SK-N-MC (cell line): ENCODE results near the gene BLVRA.
"Not testable (repeated sequence)": the region's sequence is repeated elsewhere in the genome, so short reads cannot be mapped to it uniquely, and the experiment has no call there.

Source experiments
- DNase-seq: peaks from one replicate; pipeline ENCODE4 v3.0.0-alpha.2; 2011; ENCODE audit warnings: low read depth, low spot score
- H3K27ac ChIP-seq: fragments of 200-600 bp; sonication (generic); 2 replicates; pipeline ENCODE4 v1.5.1; 2016; ENCODE audit warnings: mixed run types
- H3K36me3 ChIP-seq: fragments of 200-600 bp; sonication (generic); 2 replicates; pipeline ENCODE4 v1.6.1; 2017; ENCODE audit warnings: antibody characterized with exemption, low read length, mixed read lengths; ENCODE audit not compliant: insufficient read depth
- H3K4me3 ChIP-seq: fragments of 200-600 bp; sonication (generic); 2 replicates; pipeline ENCODE4 v1.5.1; 2016
- H3K9ac ChIP-seq: fragments of 200-600 bp; sonication (generic); 2 replicates; pipeline ENCODE4 v1.8.0; 2017; ENCODE audit warnings: mixed run types, mixed read lengths; ENCODE audit not compliant: insufficient read length
- H3K9me3 ChIP-seq: fragments of 200-600 bp; sonication (generic); 2 replicates; pipeline ENCODE4 v1.6.1; 2017; ENCODE audit warnings: low read depth, mild to moderate bottlenecking, antibody characterized with exemption, low read length, moderate library complexity, mixed read lengths
- EZH2 ChIP-seq: fragments of 200-600 bp; sonication (generic); IDR thresholded peaks from one replicate; pipeline ENCODE4 v1.6.1; 2017; ENCODE audit warnings: antibody characterized with exemption
- FOXP2 ChIP-seq: optimal IDR thresholded peaks from 2 replicates; pipeline ENCODE3; 2011; ENCODE audit warnings: mild to moderate bottlenecking, moderate library complexity; ENCODE audit not compliant: insufficient read depth; ENCODE audit errors: extremely low read length, control extremely low read depth
- POLR2AphosphoS5 ChIP-seq: IDR thresholded peaks from 2 replicates; pipeline ENCODE4 v1.6.1; 2012; ENCODE audit warnings: mild to moderate bottlenecking, low read depth, low read length, borderline replicate concordance

The BLVRA gene

GRCh38 chr7:43727003-43727402 lies 31.5 kb upstream of the BLVRA start:
- no peak for DNase-seq
- TF ChIP-seq EZH2 (no peak), POLR2AphosphoS5 (no peak)
- peaks cover 6% of the 10 kb centered on the region; the same call in 1 of the 2 replicates for H3K9me3 ChIP-seq
- H3K9ac ChIP-seq, result no peak overlapping the region
- no peak overlapping the region for H3K4me3 ChIP-seq
- H3K36me3 ChIP-seq, result peaks cover 29% of the 10 kb centered on the region
- no peak overlapping the region for H3K27ac ChIP-seq

GRCh38 chr7:43727494-43727893 lies 31.0 kb upstream of the BLVRA start:
- H3K36me3 ChIP-seq, result peaks cover 29% of the 10 kb centered on the region
- H3K9me3 ChIP-seq, result peaks cover 6% of the 10 kb centered on the region; the same call in 1 of the 2 replicates
- no peak for TF ChIP-seq FOXP2
- no peak for TF ChIP-seq POLR2AphosphoS5
- no peak for TF ChIP-seq EZH2
- no peak for DNase-seq
- no peak overlapping the region for H3K27ac ChIP-seq
- 0 out of 2 replicates have a peak overlapping the region, but pooled peaks have one; percentile 3 for H3K4me3 ChIP-seq
- no peak overlapping the region for H3K9ac ChIP-seq

- DNase-seq, result peak; percentile 61
- H3K4me3 ChIP-seq, result peak within 1 kb of the TSS; percentile 86
- peak within 1 kb of the TSS; percentile 23; the same call in 1 of the 2 replicates for H3K27ac ChIP-seq
- peaks cover 27% of the 10 kb centered on the region for H3K36me3 ChIP-seq
- H3K9ac ChIP-seq, result peak within 1 kb of the TSS; percentile 90
- peak; percentile 19 for TF ChIP-seq FOXP2
- no peak for TF ChIP-seq EZH2
- TF ChIP-seq POLR2AphosphoS5, result peak; percentile 98
- H3K9me3 ChIP-seq, result peaks cover 6% of the 10 kb centered on the region; the same call in 1 of the 2 replicates
Observed at GRCh38 chr7:43729214-43729923, 29.1 kb upstream of the BLVRA start, which contains the start of gene COA1. TSS of gene COA1 (minus strand) at chr7:43729523. CDS start at chr7:43648614, 80,909 bp downstream.

GRCh38 chr7:43729924-43730248 lies 28.6 kb upstream of the BLVRA start:
- Histone ChIP-seq H3K9ac (peak overlapping the region; percentile 90), H3K36me3 (peaks cover 22% of the 10 kb centered on the region), H3K27ac (no peak overlapping the region), H3K4me3 (peak overlapping the region; percentile 86), H3K9me3 (peaks cover 6% of the 10 kb centered on the region; the same call in 1 of the 2 replicates)
- TF ChIP-seq POLR2AphosphoS5 (no peak), EZH2 (no peak), FOXP2 (no peak)
- no peak for DNase-seq

- H3K27ac ChIP-seq, H3K9me3 ChIP-seq, H3K9ac ChIP-seq, DNase-seq, H3K4me3 ChIP-seq: not testable (repeated sequence)
- peaks cover 12% of the 10 kb centered on the region for H3K36me3 ChIP-seq
Observed at GRCh38 chr7:43731494-43731893, 27.0 kb upstream of the BLVRA start.

GRCh38 chr7:43734575-43735332 lies 23.7 kb upstream of the BLVRA start:
- DNase-seq, H3K4me3 ChIP-seq, H3K9ac ChIP-seq, H3K9me3 ChIP-seq, H3K36me3 ChIP-seq, H3K27ac ChIP-seq: not testable (repeated sequence)

- H3K9me3 ChIP-seq, result no peaks in the 10 kb centered on the region
- DNase-seq, result no peak
- H3K9ac ChIP-seq, result no peak overlapping the region
- TF ChIP-seq POLR2AphosphoS5 (no peak), EZH2 (no peak), FOXP2 (no peak)
- no peaks in the 10 kb centered on the region for H3K36me3 ChIP-seq
- H3K4me3 ChIP-seq, result no peak overlapping the region
- H3K27ac ChIP-seq, result no peak overlapping the region
Observed at GRCh38 chr7:43735403-43735801, 23.1 kb upstream of the BLVRA start.

- Histone ChIP-seq H3K9ac (no peak overlapping the region), H3K36me3 (no peaks in the 10 kb centered on the region), H3K27ac (no peak overlapping the region), H3K4me3 (no peak overlapping the region), H3K9me3 (no peaks in the 10 kb centered on the region)
- TF ChIP-seq POLR2AphosphoS5 (no peak), EZH2 (no peak), FOXP2 (no peak)
- no peak for DNase-seq
Observed at GRCh38 chr7:43735802-43736603, 22.5 kb upstream of the BLVRA start.
